Endothelial cell of umbilical vein (primary cell): ENCODE results near the gene F5. TPM values are rescaled to one million over a fixed set of nuclear protein-coding genes. Genes with fewer than 3 reads are reported as not detected.

Experiments used
- BruUV-seq: library from RNA; stranded (reverse); fragments of 400-500 nt; replicated peaks from 2 replicates; lab custom pipeline; 2021; lab: Mats Ljungman, UMichigan
- CTCF ChIA-PET: fragments of 300-600, 350-600 bp; sonication (Branson Sonifier 250); formaldehyde crosslinking; loops from one replicate; lab custom pipeline; 2021; ENCODE audit warnings: antibody characterized with exemption, inconsistent platforms; lab: Charles Lee
- POLR2A ChIA-PET: fragments of 300-600, 350-600 bp; sonication (Branson Sonifier 250); formaldehyde crosslinking; loops from one replicate; lab custom pipeline; 2021; ENCODE audit warnings: antibody characterized with exemption, inconsistent platforms; lab: Charles Lee
- DNase-seq: peaks from one replicate; pipeline ENCODE4 v3.0.0-alpha.2; 2011; ENCODE audit warnings: low read depth, low spot score
- FAIRE-seq: peaks from 2 replicates; lab custom pipeline; 2011; peaks lifted over from hg19 to GRCh38; lab: Jason Lieb, UNC
- H2AFZ ChIP-seq: 2 replicates; pipeline ENCODE4 v1.6.0; 2012; ENCODE audit warnings: low read depth, low read length, control low read depth, inconsistent platforms
- H3K27ac ChIP-seq: 2 replicates; pipeline ENCODE4 v1.5.1; 2011; ENCODE audit warnings: low read depth, mild to moderate bottlenecking, control low read depth, low read length, moderate library complexity; ENCODE audit not compliant: insufficient read depth
- H3K27me3 ChIP-seq, 2 experiments: 2 replicates each; pipeline versions ENCODE4 v1.6.0 to v1.6.1; 2011; ENCODE audit warnings: low read length in 2 of 2, mixed read lengths in 1 of 2; ENCODE audit not compliant: control insufficient read depth in 2 of 2, insufficient read depth in 2 of 2
- H3K36me3 ChIP-seq, 2 experiments: 2 replicates in 1 of 2; 3 replicates in 1 of 2; pipeline ENCODE4 v1.5.1; 2011; ENCODE audit warnings: low read length in 2 of 2, mild to moderate bottlenecking in 1 of 2, moderate library complexity in 1 of 2; ENCODE audit not compliant: control insufficient read depth in 2 of 2, insufficient read depth in 2 of 2; ENCODE audit errors: extremely low read depth in 1 of 2
- H3K4me1 ChIP-seq: 3 replicates; pipeline ENCODE4 v1.5.1; 2011; ENCODE audit warnings: mild to moderate bottlenecking, low read length; ENCODE audit not compliant: control insufficient read depth, insufficient read depth; ENCODE audit errors: extremely low read depth
- H3K4me2 ChIP-seq: 2 replicates; pipeline ENCODE4 v1.6.1; 2011; ENCODE audit warnings: low read length, control low read depth, mixed read lengths; ENCODE audit not compliant: insufficient read depth
- H3K4me3 ChIP-seq, 3 experiments: fragments of 200-600 bp in 1 of 3; sonication (generic), shearing (Covaris generic) in 1 of 3; replicated peaks in 1 of 3; 2 replicates each; pipeline ENCODE4 v1.5.1; 2011 to 2016; ENCODE audit warnings: control low read depth in 3 of 3, low read length in 3 of 3, mild to moderate bottlenecking in 2 of 3, inconsistent platforms in 1 of 3, low read depth in 1 of 3, moderate library complexity in 1 of 3; ENCODE audit not compliant: insufficient read depth in 1 of 3
- H3K79me2 ChIP-seq: 2 replicates; pipeline ENCODE4 v1.6.0; 2012; ENCODE audit warnings: low read length, inconsistent platforms; ENCODE audit not compliant: control insufficient read depth, insufficient read depth
- H3K9ac ChIP-seq: replicated peaks from 2 replicates; pipeline ENCODE3; 2011; ENCODE audit warnings: low read length, control low read depth; ENCODE audit not compliant: insufficient read depth; ENCODE audit errors: extremely low read depth
- H3K9me1 ChIP-seq: replicated peaks from 3 replicates; pipeline ENCODE4 v1.6.0; 2011; ENCODE audit warnings: mild to moderate bottlenecking, low read length; ENCODE audit not compliant: control insufficient read depth, insufficient read depth; ENCODE audit errors: extremely low read depth
- H3K9me3 ChIP-seq: replicated peaks from 2 replicates; pipeline ENCODE4 v1.5.1; 2012; ENCODE audit warnings: low read length, inconsistent platforms; ENCODE audit not compliant: control insufficient read depth, insufficient read depth
- H4K20me1 ChIP-seq: replicated peaks from 2 replicates; pipeline ENCODE3; 2011; ENCODE audit warnings: mild to moderate bottlenecking, low read length; ENCODE audit not compliant: control insufficient read depth, insufficient read depth; ENCODE audit errors: extremely low read depth
- CTCF ChIP-seq, 2 donors: IDR thresholded peaks; 1 replicate in 1 of 2; 2 replicates in 1 of 2; pipeline ENCODE4 v1.5.1; 2011; ENCODE audit warnings: low read length in 2 of 2, mild to moderate bottlenecking in 2 of 2, moderate library complexity in 2 of 2, control low read depth in 1 of 2, inconsistent platforms in 1 of 2, low read depth in 1 of 2; ENCODE audit not compliant: insufficient read depth in 1 of 2; ENCODE audit errors: extremely low read depth in 1 of 2
- EZH2 ChIP-seq: IDR thresholded peaks from 2 replicates; pipeline ENCODE4 v1.6.1; 2012; ENCODE audit warnings: borderline replicate concordance, low read depth, mild to moderate bottlenecking, moderate library complexity, low read length, inconsistent platforms; ENCODE audit not compliant: severe bottlenecking
- GATA2 ChIP-seq: IDR thresholded peaks from 2 replicates; pipeline ENCODE4 v1.7.0; 2011; ENCODE audit warnings: low read depth, mild to moderate bottlenecking, moderate library complexity, mixed read lengths, low read length; ENCODE audit not compliant: insufficient read length, insufficient read depth
- JUN ChIP-seq: IDR thresholded peaks from 2 replicates; pipeline ENCODE4 v1.6.1; 2011; ENCODE audit warnings: borderline replicate concordance, low read depth; ENCODE audit not compliant: insufficient read length, insufficient read depth
- MAX ChIP-seq: IDR thresholded peaks from 2 replicates; pipeline ENCODE4 v1.6.1; 2011; ENCODE audit not compliant: insufficient read depth, insufficient read length
- MYC ChIP-seq: IDR thresholded peaks from one replicate; pipeline ENCODE4 v1.6.1; 2011; ENCODE audit warnings: mild to moderate bottlenecking, low read depth, low read length
- POLR2A ChIP-seq: IDR thresholded peaks from 2 replicates; pipeline ENCODE4 v1.6.1; 2012; ENCODE audit warnings: low read depth, mild to moderate bottlenecking, control low read depth, low read length
- POLR2AphosphoS5 ChIP-seq: IDR thresholded peaks from 2 replicates; pipeline ENCODE4 v1.6.1; 2012; ENCODE audit warnings: low read depth, mild to moderate bottlenecking, control low read depth, low read length, moderate library complexity; ENCODE audit not compliant: insufficient read depth
- dilution Hi-C: fragments of 300-500 bp; cut with MboI; formaldehyde crosslinking; loops from one replicate; pipeline ENCODE4 v1.15.0; 2019; ENCODE audit warnings: low sequenced_read_pairs; ENCODE audit not compliant: extremely low pct_ligation_motif_present
- intact Hi-C: fragments of 100-400 bp; cut with micrococcal nuclease; formaldehyde crosslinking; loops from one replicate; pipeline ENCODE4 v1.10.0; 2022
- polyA plus RNA-seq, 4 experiments: library from polyadenylated mRNA; depleted of rRNA in 3 of 4; stranded (reverse) in 3 of 4; unstranded in 1 of 4; fragments of >200 nt; gene quantifications; 2 replicates each; pipeline versions ENCODE4 v1.2.1 to v1.2.3, GENCODE V29; 2011 to 2012; ENCODE audit warnings: missing spikeins in 1 of 4
- total RNA-seq: library from RNA; stranded (reverse); gene quantifications from 2 replicates; pipeline ENCODE4 v1.2.3, GENCODE V29; 2021

F5 gene
- total and polyA plus RNA-seq, 2 donors (not counting 3 experiments of a cell fraction or from before 2014, with no cell fraction given): not detected

GRCh38 chr1:169523904-169524303, 62.4 kb downstream of the F5 start:
- Histone ChIP-seq H3K79me2 (no peaks in the 10 kb centered on the region), H2AFZ (no peak overlapping the region), H4K20me1 (no peaks in the 10 kb centered on the region), H3K4me3 (no peak overlapping the region), H3K9me3 (no peaks in the 10 kb centered on the region), H3K27me3 (no peaks in the 10 kb centered on the region), H3K9ac (no peak overlapping the region), H3K36me3 (no peaks in the 10 kb centered on the region), H3K9me1 (no peaks in the 10 kb centered on the region), H3K4me2 (no peak overlapping the region), H3K4me1 (no peaks in the 10 kb centered on the region), H3K27ac (no peak overlapping the region)
- DNase-seq (no peak), FAIRE-seq (no peak)
- POLR2A ChIA-PET: no interaction called here
- dilution Hi-C loops: no loop called here
- no TSS peak for BruUV-seq
- CTCF ChIA-PET: no interaction called here
- intact Hi-C loops: no loop called here
- TF ChIP-seq POLR2A (no peak), EZH2 (no peak), MAX (no peak), JUN (no peak), POLR2AphosphoS5 (no peak), GATA2 (no peak), MYC (no peak), CTCF (IDR thresholded peaks at IDR 0.05; ENCODE audit: extremely low read depth in 1 of 2, insufficient read depth in 1 of 2, low read depth in 1 of 2, low read length in 2 of 2) (no peak)
